PC-3 (cell line): ENCODE measurements around the gene COA1.

ENCODE experiments used
- EZH2phosphoT487 ChIP-seq: fragments of 300-600 bp; sonication (generic); IDR thresholded peaks from 2 replicates; pipeline ENCODE4 v1.6.1; 2018; ENCODE audit warnings: mild to moderate bottlenecking, antibody characterized with exemption, low read length, borderline replicate concordance
- TF ChIP-seq, protein P1 (sequence below): fragments of 300-600 bp; sonication (generic); conservative IDR thresholded peaks from 2 replicates; pipeline ENCODE4 v1.5.1; 2017; ENCODE audit warnings: antibody characterized with exemption, low read depth, mild to moderate bottlenecking, low read length

DNA sequence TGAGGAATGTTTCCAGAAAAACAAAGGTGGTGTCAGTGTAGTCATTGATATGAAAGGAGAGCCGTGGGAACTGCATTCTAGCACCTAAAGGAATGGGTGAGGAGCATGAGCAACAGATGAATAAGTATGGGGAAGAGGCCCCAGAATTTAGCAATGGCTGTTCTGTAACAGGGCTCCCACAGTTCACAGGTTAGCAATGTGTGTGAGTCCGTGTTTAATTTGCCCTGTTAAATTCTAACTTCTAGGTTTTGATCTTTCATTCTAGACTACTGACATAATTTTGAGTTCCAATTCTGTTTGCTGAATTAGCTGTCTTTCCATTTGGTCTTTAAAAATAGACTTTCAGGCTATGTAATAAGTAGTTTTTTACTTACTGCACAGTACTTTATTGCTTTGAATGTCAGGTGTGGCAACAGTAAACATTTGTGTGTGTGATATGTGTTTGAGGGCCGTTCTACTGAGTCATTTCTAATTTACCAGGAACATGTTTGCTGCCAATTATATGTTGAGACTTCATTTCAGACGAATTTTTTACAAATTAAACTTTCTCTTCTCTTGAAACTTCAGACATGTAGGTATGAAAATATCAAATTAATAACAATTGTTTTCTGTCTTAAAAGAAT is 137.7 kb downstream of the COA1 start:
- TF ChIP-seq, protein P1, sequence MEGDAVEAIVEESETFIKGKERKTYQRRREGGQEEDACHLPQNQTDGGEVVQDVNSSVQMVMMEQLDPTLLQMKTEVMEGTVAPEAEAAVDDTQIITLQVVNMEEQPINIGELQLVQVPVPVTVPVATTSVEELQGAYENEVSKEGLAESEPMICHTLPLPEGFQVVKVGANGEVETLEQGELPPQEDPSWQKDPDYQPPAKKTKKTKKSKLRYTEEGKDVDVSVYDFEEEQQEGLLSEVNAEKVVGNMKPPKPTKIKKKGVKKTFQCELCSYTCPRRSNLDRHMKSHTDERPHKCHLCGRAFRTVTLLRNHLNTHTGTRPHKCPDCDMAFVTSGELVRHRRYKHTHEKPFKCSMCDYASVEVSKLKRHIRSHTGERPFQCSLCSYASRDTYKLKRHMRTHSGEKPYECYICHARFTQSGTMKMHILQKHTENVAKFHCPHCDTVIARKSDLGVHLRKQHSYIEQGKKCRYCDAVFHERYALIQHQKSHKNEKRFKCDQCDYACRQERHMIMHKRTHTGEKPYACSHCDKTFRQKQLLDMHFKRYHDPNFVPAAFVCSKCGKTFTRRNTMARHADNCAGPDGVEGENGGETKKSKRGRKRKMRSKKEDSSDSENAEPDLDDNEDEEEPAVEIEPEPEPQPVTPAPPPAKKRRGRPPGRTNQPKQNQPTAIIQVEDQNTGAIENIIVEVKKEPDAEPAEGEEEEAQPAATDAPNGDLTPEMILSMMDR, result no peak
- no peak for TF ChIP-seq EZH2phosphoT487
